ENCODE measurements around the gene CCDC33.

Gene CCDC33

DNA sequence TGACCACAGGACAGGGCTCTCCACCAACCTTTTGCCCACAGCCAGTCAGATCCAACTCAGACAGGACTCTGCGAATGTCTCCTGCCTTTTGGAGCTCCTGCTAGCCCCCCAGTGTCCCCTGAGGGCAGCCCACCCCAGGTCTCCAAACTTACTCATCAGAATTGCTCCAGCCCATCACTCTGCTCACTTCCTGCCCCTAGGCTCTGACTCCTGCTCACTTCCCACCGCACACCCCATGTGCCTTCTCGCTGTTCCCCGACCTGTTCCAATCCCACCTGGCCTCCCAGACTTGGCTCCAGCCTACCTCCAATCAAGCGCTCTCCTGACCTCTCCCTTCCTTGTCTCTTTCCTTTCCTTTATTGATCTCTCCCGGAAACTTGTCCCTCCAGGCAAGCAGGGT lies 27.6 kb upstream of the CCDC33 start:
- no peaks in the 10 kb centered on the region for H3K9me3 ChIP-seq (replicated peaks; ENCODE audit: insufficient read depth, low read length)
- H3K27me3 ChIP-seq (replicated peaks; ENCODE audit: insufficient read depth, low read length), result peaks cover 73% of the 10 kb centered on the region
- no peaks in the 10 kb centered on the region for H3F3A ChIP-seq (ENCODE audit: insufficient read depth, low read length)
- no peaks in the 10 kb centered on the region for H4K20me1 ChIP-seq (ENCODE audit: insufficient read depth, low read length)
- no peaks in the 10 kb centered on the region for H3K9me2 ChIP-seq (replicated peaks; ENCODE audit: insufficient read depth, low read length)
- no peak overlapping the region for H2AFZ ChIP-seq (ENCODE audit: low read length)
- no peak overlapping the region for H3K27ac ChIP-seq (ENCODE audit: low read length)
- peaks cover 7% of the 10 kb centered on the region for H3K4me1 ChIP-seq (ENCODE audit: low read length)
- DNase-seq, result no peak
- TF ChIP-seq EZH2phosphoT487 (IDR thresholded peaks at IDR 0.05; ENCODE audit: low read length), result no peak
- no peak for TF ChIP-seq EZH2 (optimal IDR thresholded peaks at IDR 0.05; ENCODE audit: low read depth, low read length)
- TF ChIP-seq, protein P1, sequence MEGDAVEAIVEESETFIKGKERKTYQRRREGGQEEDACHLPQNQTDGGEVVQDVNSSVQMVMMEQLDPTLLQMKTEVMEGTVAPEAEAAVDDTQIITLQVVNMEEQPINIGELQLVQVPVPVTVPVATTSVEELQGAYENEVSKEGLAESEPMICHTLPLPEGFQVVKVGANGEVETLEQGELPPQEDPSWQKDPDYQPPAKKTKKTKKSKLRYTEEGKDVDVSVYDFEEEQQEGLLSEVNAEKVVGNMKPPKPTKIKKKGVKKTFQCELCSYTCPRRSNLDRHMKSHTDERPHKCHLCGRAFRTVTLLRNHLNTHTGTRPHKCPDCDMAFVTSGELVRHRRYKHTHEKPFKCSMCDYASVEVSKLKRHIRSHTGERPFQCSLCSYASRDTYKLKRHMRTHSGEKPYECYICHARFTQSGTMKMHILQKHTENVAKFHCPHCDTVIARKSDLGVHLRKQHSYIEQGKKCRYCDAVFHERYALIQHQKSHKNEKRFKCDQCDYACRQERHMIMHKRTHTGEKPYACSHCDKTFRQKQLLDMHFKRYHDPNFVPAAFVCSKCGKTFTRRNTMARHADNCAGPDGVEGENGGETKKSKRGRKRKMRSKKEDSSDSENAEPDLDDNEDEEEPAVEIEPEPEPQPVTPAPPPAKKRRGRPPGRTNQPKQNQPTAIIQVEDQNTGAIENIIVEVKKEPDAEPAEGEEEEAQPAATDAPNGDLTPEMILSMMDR (IDR thresholded peaks at IDR 0.05; ENCODE audit: low read length), result no peak
- H3K4me3 ChIP-seq (ENCODE audit: low read length), result no peak overlapping the region
- no peaks in the 10 kb centered on the region for H3K79me2 ChIP-seq (ENCODE audit: low read length)
- H3K4me2 ChIP-seq (ENCODE audit: low read depth, low read length), result no peak overlapping the region
- H3K36me3 ChIP-seq (replicated peaks; ENCODE audit: insufficient read depth, low read length), result no peaks in the 10 kb centered on the region
- H3K9ac ChIP-seq (ENCODE audit: low read length), result no peak overlapping the region

DNA sequence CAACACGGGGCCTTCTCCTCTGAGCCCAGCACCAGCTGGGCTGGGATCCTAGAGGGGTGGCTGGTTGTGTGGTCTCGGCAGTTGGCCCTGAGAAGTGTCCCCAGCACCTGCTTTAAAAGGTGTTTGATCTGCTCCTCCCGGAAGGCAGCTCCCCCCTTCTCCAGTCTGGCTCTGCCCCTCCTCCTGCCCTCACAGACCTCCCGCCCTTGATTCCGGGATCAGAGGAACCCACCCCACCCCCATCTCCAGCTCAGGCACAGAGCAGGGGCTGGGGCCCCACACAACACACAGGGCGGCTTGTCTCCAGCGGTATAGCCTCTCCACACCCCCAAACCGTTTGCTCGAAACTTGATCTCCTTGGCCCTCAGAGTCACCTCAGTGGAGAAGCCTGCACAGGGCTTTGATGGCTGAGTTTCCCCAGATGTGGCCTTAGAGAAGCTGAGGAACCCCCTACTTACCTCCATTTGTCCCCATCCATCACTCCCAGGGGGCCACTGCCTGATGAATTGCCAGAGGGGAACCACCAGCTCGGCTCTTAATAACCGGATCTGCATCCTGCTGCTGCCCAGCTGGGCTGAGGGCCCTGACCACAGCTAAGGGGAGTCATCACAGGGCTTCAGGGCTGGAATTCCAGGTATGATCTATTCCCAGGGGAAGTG lies 27.1 kb upstream of the CCDC33 start:
- H3K4me2 ChIP-seq (ENCODE audit: low read depth, low read length), result no peak overlapping the region

DNA sequence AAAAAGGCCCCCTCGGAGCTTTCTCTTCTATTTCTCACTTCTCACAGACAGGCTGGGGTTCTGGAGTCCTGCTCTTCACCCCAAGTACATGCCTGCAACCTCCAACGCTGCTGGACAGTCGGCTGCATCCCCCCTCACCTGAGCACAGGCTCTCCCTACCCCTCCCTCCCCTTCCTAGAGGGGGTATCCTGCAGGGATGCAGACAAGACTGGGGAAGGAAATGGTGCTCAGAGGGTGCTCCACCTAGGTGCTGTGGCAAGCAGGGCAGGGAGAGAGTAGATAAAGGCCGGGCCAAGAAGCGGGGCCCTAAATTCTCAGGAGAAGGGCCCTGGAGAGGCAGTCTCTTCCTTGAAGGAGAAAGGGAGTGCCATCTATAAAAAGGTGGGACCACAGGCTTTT lies 26.6 kb upstream of the CCDC33 start:
- Histone ChIP-seq H4K20me1 (ENCODE audit: insufficient read depth, low read length) (no peaks in the 10 kb centered on the region), H3K4me1 (ENCODE audit: low read length) (peaks cover 7% of the 10 kb centered on the region), H2AFZ (ENCODE audit: low read length) (no peak overlapping the region), H3K9me2 (replicated peaks; ENCODE audit: insufficient read depth, low read length) (no peaks in the 10 kb centered on the region), H3K36me3 (replicated peaks; ENCODE audit: insufficient read depth, low read length) (no peaks in the 10 kb centered on the region), H3K4me2 (ENCODE audit: low read depth, low read length) (no peak overlapping the region), H3K9ac (ENCODE audit: low read length) (no peak overlapping the region), H3K4me3 (ENCODE audit: low read length) (no peak overlapping the region), H3K27ac (ENCODE audit: low read length) (no peak overlapping the region), H3K79me2 (ENCODE audit: low read length) (no peaks in the 10 kb centered on the region), H3K9me3 (replicated peaks; ENCODE audit: insufficient read depth, low read length) (no peaks in the 10 kb centered on the region), H3K27me3 (replicated peaks; ENCODE audit: insufficient read depth, low read length) (peaks cover 72% of the 10 kb centered on the region), H3F3A (ENCODE audit: insufficient read depth, low read length) (no peaks in the 10 kb centered on the region)
- no peak for TF ChIP-seq EZH2 (optimal IDR thresholded peaks at IDR 0.05; ENCODE audit: low read depth, low read length)
- no peak for TF ChIP-seq EZH2phosphoT487 (IDR thresholded peaks at IDR 0.05; ENCODE audit: low read length)
- TF ChIP-seq, protein P1 (IDR thresholded peaks at IDR 0.05; ENCODE audit: low read length), result no peak
- DNase-seq, result no peak

More for the DNA sequence above, 27.1 kb upstream of the CCDC33 start:
- no peak overlapping the region for H3K4me3 ChIP-seq (ENCODE audit: low read length)
- H2AFZ ChIP-seq (ENCODE audit: low read length), result no peak overlapping the region
- H3K9ac ChIP-seq (ENCODE audit: low read length), result no peak overlapping the region
- H3K27me3 ChIP-seq (replicated peaks; ENCODE audit: insufficient read depth, low read length), result peaks cover 73% of the 10 kb centered on the region
- no peaks in the 10 kb centered on the region for H4K20me1 ChIP-seq (ENCODE audit: insufficient read depth, low read length)
- no peak for DNase-seq
- H3K9me2 ChIP-seq (replicated peaks; ENCODE audit: insufficient read depth, low read length), result no peaks in the 10 kb centered on the region
- no peaks in the 10 kb centered on the region for H3K79me2 ChIP-seq (ENCODE audit: low read length)
- H3K27ac ChIP-seq (ENCODE audit: low read length), result no peak overlapping the region
- no peaks in the 10 kb centered on the region for H3F3A ChIP-seq (ENCODE audit: insufficient read depth, low read length)
- TF ChIP-seq EZH2phosphoT487 (IDR thresholded peaks at IDR 0.05; ENCODE audit: low read length) (no peak), EZH2 (optimal IDR thresholded peaks at IDR 0.05; ENCODE audit: low read depth, low read length) (no peak)
- TF ChIP-seq, protein P1 (IDR thresholded peaks at IDR 0.05; ENCODE audit: low read length), result no peak
- no peaks in the 10 kb centered on the region for H3K9me3 ChIP-seq (replicated peaks; ENCODE audit: insufficient read depth, low read length)
- no peaks in the 10 kb centered on the region for H3K36me3 ChIP-seq (replicated peaks; ENCODE audit: insufficient read depth, low read length)
- H3K4me1 ChIP-seq (ENCODE audit: low read length), result peaks cover 7% of the 10 kb centered on the region
